Epithelial cell of esophagus (primary cell): Measurements from ENCODE around the gene COL13A1.

Experiments used
- DNase-seq: peaks from one replicate; pipeline ENCODE4 v3.0.0; 2010; ENCODE audit warnings: low read depth
- H3K4me3 ChIP-seq: 2 replicates; pipeline ENCODE4 v1.5.1; 2011; ENCODE audit warnings: mild to moderate bottlenecking, low read length, control low read depth
- TF ChIP-seq, protein P1 (sequence below): IDR thresholded peaks from 2 replicates; pipeline ENCODE4 v1.5.1; 2011; ENCODE audit warnings: low read depth, mild to moderate bottlenecking, low read length, control low read depth, inconsistent platforms; ENCODE audit not compliant: insufficient read depth; ENCODE audit errors: missing control alignments

Gene COL13A1

DNA sequence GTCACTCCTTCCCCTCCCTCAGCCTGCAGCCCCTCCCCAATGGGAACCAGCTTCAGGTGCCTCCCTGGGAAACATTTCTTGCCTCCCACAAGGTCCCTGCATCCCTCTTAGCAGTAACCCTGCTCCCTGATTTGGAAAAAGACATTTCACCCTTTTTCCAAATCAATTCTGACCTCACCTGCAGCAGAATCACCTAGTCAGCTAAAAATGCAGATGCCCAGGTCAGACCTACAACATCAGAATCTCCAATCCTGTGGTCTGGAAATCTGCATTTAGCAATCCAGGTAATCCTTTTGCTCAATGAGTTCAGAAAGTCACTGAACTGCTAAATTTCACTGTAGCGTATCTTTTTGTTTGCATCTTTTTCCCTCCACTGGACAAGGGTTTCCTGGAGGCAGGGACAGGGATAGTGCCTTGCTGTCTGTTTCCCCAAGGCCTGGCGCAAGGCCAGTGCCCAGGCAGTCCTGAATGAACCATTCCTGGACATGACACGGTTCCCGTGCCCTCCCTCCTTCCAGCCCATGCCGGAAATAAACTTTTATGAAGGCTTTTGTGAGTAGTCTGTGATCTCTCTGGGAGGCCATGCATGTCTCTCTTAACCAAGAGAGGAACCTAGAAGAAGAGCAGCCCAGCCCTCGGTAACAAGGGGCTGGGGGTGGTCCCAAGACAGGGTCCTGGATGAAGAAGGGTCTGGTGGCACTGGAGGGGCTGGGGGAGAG lies 44.0 kb downstream of the COL13A1 start:
- peak; percentile 17 for DNase-seq
- H3K4me3 ChIP-seq, result no peak overlapping the region
- TF ChIP-seq, protein P1, sequence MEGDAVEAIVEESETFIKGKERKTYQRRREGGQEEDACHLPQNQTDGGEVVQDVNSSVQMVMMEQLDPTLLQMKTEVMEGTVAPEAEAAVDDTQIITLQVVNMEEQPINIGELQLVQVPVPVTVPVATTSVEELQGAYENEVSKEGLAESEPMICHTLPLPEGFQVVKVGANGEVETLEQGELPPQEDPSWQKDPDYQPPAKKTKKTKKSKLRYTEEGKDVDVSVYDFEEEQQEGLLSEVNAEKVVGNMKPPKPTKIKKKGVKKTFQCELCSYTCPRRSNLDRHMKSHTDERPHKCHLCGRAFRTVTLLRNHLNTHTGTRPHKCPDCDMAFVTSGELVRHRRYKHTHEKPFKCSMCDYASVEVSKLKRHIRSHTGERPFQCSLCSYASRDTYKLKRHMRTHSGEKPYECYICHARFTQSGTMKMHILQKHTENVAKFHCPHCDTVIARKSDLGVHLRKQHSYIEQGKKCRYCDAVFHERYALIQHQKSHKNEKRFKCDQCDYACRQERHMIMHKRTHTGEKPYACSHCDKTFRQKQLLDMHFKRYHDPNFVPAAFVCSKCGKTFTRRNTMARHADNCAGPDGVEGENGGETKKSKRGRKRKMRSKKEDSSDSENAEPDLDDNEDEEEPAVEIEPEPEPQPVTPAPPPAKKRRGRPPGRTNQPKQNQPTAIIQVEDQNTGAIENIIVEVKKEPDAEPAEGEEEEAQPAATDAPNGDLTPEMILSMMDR, result no peak

DNA sequence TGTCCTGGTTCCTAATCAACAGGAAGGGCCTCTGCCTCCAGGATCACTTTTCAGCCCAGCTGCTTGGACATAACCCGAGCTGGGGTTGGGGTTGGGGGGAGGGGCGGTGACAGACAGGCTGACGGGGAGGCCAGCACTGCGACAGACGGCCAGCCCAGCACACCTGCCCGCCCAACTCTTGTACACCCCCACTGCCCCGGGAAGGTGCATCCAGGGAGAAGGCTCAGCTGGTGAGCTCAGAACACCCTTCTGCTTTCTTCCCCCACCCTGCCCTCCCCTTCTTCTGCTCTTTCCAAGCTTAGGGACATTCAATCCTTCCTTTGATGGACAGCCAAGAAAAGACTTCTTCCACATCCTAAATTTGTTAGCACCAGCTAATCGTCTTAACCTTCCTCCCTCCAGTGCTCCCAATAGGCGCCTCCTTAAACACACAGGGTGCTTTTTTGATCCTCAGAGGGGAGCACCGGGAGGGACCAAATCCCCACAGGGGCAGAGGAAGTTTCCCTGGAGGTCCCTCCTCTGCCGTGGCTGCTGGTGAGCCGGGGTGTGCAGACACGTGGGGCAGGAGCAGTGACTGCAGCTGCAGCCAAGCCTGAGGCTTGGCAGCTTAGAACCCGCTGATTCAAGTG lies 44.7 kb downstream of the COL13A1 start:
- TF ChIP-seq, protein P1, result no peak
- no peak for DNase-seq
- no peak overlapping the region for H3K4me3 ChIP-seq

DNA sequence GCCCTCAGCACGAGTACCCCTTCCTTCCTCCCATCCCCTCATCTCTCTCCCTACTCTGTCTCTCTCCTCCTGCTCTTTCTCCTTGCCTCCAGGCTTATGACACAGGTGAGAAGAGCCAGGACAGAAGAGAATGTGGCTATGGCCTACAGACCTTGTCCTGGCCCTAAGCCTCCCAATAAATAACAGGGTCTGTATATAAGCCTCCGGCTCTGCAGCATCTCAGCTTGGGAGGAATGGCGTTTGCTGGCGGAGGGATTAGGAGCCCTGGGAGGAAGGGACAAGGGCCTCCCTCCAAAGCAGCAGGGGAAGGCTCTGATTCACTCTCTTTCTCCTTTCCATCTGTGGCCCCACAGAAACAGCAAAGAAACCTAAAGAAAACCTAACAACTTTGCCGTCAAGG lies 45.8 kb downstream of the COL13A1 start:
- no peak for DNase-seq
- TF ChIP-seq, protein P1, result no peak
- H3K4me3 ChIP-seq, result no peak overlapping the region

DNA sequence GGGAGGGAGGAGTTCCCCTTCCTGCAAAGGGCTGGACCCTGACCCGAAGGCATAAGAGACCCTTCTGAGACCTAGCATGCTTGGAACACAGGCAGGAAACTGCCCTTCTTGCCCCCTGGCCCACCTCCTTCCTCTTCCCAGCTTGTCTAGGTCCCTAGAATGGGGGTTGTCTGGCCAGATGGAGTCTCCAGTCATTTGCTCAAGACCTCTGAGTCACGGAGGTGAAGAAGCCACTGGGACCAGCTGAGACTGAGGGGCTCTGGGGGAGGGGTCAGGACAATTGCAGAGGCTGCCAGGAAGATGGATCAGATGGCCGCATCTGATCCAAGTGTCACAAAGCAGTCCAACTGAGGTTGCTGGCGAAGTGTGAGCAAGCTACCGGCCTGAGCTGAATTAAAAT lies 46.2 kb downstream of the COL13A1 start:
- H3K4me3 ChIP-seq, result no peak overlapping the region
- DNase-seq, result no peak
- TF ChIP-seq, protein P1, result no peak

DNA sequence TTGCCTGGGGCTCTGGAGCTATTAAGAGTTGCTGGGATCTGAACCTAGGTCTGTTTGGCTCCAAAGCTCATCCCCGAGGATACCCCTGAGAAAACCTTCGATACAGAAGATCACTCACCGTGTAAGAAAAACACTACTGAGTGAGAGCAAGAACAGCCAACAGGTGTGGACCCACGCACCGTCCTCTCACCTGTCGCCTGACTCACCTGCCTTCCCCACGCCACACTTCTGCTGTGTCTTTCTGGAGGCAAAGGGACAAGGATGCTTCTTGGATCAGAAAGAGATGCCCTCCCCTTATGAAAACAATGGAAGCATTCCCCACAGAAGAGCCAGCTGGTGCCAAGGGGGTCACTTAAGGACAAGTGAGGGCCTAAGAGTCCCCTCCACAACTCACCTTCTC lies 46.7 kb downstream of the COL13A1 start:
- TF ChIP-seq, protein P1, result no peak
- no peak for DNase-seq
- H3K4me3 ChIP-seq, result no peak overlapping the region

DNA sequence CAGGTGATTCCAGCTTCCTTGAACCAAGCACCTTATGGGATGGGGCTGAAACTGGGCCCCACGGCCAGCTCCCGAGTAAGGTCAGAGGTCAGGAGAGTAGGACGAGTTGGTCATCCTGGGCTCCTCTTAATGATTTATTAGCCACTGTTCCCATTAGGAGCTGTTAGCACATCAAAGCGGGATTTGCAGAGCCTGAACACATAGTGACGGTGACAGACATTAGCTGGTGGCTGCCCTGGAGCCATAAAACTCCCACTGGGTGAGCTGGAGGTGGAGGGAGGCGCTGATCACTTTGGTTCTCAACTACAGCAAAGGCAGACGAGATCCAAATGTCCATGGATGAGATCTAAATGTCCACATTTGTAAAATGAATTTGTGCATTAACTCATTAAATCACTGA lies 48.1 kb downstream of the COL13A1 start:
- H3K4me3 ChIP-seq, result no peak overlapping the region
- TF ChIP-seq, protein P1, result no peak
- no peak for DNase-seq

DNA sequence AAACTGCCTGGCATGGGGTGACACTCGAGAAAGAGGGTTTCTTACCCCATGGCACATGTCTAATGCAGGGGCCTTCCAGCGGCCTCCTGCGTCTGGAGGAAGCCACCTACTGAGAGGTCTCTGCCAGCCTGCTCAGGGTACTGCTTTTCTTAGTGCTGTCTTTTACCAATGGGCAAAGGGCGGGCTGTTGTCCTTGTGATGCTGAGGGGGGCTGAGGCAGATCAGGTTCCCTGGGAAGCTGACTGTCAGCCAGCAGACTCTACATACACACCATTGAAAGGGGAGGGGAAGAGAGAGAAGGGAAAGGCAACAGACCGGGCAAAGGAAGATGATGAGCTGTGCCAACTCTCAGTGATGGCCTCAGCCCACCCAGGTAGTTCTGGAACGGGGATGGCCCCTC lies 48.7 kb downstream of the COL13A1 start:
- no peak for DNase-seq
- TF ChIP-seq, protein P1, result no peak
- no peak overlapping the region for H3K4me3 ChIP-seq
